ENCODE data around the gene GDPD3. TPM values are rescaled to one million over a fixed set of nuclear protein-coding genes. Genes with fewer than 3 reads are reported as not detected.

The GDPD3 gene
- 0.14 and 0.50 TPM in 2 replicates for total RNA-seq

DNA sequence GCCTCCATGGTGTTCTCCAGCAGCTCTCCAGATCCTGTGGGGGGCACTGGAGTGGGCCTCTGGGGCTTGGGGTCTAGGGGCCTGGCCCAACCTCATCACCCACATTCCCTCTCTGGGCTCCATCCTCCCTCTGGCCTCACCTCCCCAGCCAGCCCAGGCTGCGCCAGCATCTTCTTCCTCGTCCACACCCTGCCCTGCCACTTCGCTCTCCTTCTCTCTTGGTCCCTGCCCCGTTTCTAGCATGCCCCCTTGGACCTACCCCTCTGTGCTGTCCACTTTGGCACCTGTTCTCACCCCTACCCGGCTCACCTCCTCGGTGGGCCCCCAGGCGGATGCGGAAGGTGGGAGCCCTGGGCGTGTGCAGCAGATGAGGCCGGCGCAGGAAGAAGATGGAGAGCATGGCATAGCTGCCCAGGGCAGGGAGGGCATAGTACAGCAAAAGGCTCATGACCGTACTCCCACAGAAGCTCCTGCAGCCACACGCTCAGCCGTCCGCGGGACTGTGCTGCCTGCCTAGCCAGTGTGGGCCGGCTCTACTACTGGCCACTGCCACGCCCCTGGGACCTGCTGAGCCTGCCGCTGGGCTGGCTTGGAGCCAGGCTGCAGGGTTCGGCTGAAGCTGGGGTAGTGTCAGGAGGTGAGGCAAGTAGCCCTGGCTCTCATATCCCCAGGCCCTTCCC is at the start of gene GDPD3:
Gene GDPD3 (minus strand): TSS at position 507 of the 680 bp plus-strand sequence. CDS start 59 bp downstream, at position 448.
- Histone ChIP-seq H3K27me3 (ENCODE audit: control insufficient read depth, insufficient read depth, low read length) (no peaks in the 10 kb centered on the region), H3K4me3 (ENCODE audit: low read depth, low read length) (no peak within 1 kb of the TSS), H3K36me3 (ENCODE audit: control insufficient read depth, insufficient read depth, low read length) (no peaks in the 10 kb centered on the region)
- TF ChIP-seq CTCF (IDR thresholded peaks at IDR 0.05; ENCODE audit: insufficient read depth, low read length, poor library complexity, severe bottlenecking), result no peak
- no peak for DNase-seq (ENCODE audit: low read depth)

GRCh38 chr16:30157214-30157613 is 43.9 kb upstream of the GDPD3 start:
- no peaks in the 10 kb centered on the region for H3K36me3 ChIP-seq (ENCODE audit: control insufficient read depth, insufficient read depth, low read length)
- H3K27me3 ChIP-seq (ENCODE audit: control insufficient read depth, insufficient read depth, low read length), result no peaks in the 10 kb centered on the region
- no peak for TF ChIP-seq CTCF (IDR thresholded peaks at IDR 0.05; ENCODE audit: insufficient read depth, low read length, poor library complexity, severe bottlenecking)
- no peak overlapping the region for H3K4me3 ChIP-seq (ENCODE audit: low read depth, low read length)
- no peak for DNase-seq (ENCODE audit: low read depth)

GRCh38 chr16:30155188-30155587 is 41.9 kb upstream of the GDPD3 start:
- no peak overlapping the region for H3K4me3 ChIP-seq (ENCODE audit: low read depth, low read length)
- no peak for TF ChIP-seq CTCF (IDR thresholded peaks at IDR 0.05; ENCODE audit: insufficient read depth, low read length, poor library complexity, severe bottlenecking)
- no peaks in the 10 kb centered on the region for H3K27me3 ChIP-seq (ENCODE audit: control insufficient read depth, insufficient read depth, low read length)
- no peak for DNase-seq (ENCODE audit: low read depth)
- H3K36me3 ChIP-seq (ENCODE audit: control insufficient read depth, insufficient read depth, low read length), result no peaks in the 10 kb centered on the region

- H3K36me3 ChIP-seq (ENCODE audit: control insufficient read depth, insufficient read depth, low read length), result no peaks in the 10 kb centered on the region
- no peak for DNase-seq (ENCODE audit: low read depth)
- H3K4me3 ChIP-seq (ENCODE audit: low read depth, low read length), result no peak overlapping the region
- no peak for TF ChIP-seq CTCF (IDR thresholded peaks at IDR 0.05; ENCODE audit: insufficient read depth, low read length, poor library complexity, severe bottlenecking)
- H3K27me3 ChIP-seq (ENCODE audit: control insufficient read depth, insufficient read depth, low read length), result no peaks in the 10 kb centered on the region
Measured at GRCh38 chr16:30152517-30152916, 39.2 kb upstream of the GDPD3 start.

GRCh38 chr16:30151091-30151490 is 37.8 kb upstream of the GDPD3 start:
- no peak for DNase-seq (ENCODE audit: low read depth)
- Histone ChIP-seq H3K27me3 (ENCODE audit: control insufficient read depth, insufficient read depth, low read length) (no peaks in the 10 kb centered on the region), H3K36me3 (ENCODE audit: control insufficient read depth, insufficient read depth, low read length) (no peaks in the 10 kb centered on the region), H3K4me3 (ENCODE audit: low read depth, low read length) (no peak overlapping the region)
- TF ChIP-seq CTCF (IDR thresholded peaks at IDR 0.05; ENCODE audit: insufficient read depth, low read length, poor library complexity, severe bottlenecking), result no peak

All from kidney epithelial cell (primary cell).